Heart left ventricle (tissue), 13 donors: ENCODE results near the gene CYB5D1.

Experiments used
- CTCF ChIP-seq, 12 donors: fragments of 200-600 bp; sonication (generic) in 4 of 12; IDR thresholded peaks; one replicate each; pipeline versions ENCODE4 v1.5.0 to v1.8.0; 2018 to 2022; ENCODE audit warnings: antibody characterized with exemption in 12 of 12, mild to moderate bottlenecking in 5 of 12
- POLR2A ChIP-seq, 2 donors: fragments of 450-650 bp; IDR thresholded peaks; one replicate each; pipeline ENCODE4 v1.6.1; 2017; ENCODE audit warnings: antibody characterized with exemption in 2 of 2, mild to moderate bottlenecking in 2 of 2, moderate library complexity in 2 of 2
- donor health status: ischemic (EF 13 %, LVEDD 7.1; RV severe dilation, severe dysfunction).
- donor health status: DM: no; HTN: yes; CAD: no.
- donor health status: DM: no; HTN: no; CAD: no.
- donor health status: ischemic (EF 25% LVEDD 6.9; RV normal size, moderate dysfunction).
- donor health status: ischemic (EF 25% LVEDD 5.7; RV mildly dilated, moderate dysfunction).
- donor health status: ischemic (EF 35%, LVEDD 5.7; RV mildly dilated, moderate dysfunction).
- donor health status: nonischemic (EF 11% LVEDD 7.7; RV severe dilation, severe dysfunction).
- donor health status: DM: yes; HTN: yes; CAD: no.
- donor health status: PGD.
- donor health status: ischemic (EF 29% LVEDD 5.4; RV normal size, mild dysfunction).
- donor health status: nonischemic (EF 23%, LVEDD 6.1; RV moderate dilation, normal function).

GRCh38 chr17:7846765-7847661, 10.8 kb upstream of the CYB5D1 start:
- TF ChIP-seq CTCF (IDR thresholded peaks at IDR 0.05), result no peak
- TF ChIP-seq POLR2A (IDR thresholded peaks at IDR 0.05), result no peak
